ENCODE results near the gene RAB3C.

RAB3C gene

GRCh38 chr5:58778888-58779287 is 196.0 kb downstream of the RAB3C start:
- no peak for DNase-seq

GRCh38 chr5:58786035-58786434 is 203.2 kb downstream of the RAB3C start:
- no peak for DNase-seq

DNA sequence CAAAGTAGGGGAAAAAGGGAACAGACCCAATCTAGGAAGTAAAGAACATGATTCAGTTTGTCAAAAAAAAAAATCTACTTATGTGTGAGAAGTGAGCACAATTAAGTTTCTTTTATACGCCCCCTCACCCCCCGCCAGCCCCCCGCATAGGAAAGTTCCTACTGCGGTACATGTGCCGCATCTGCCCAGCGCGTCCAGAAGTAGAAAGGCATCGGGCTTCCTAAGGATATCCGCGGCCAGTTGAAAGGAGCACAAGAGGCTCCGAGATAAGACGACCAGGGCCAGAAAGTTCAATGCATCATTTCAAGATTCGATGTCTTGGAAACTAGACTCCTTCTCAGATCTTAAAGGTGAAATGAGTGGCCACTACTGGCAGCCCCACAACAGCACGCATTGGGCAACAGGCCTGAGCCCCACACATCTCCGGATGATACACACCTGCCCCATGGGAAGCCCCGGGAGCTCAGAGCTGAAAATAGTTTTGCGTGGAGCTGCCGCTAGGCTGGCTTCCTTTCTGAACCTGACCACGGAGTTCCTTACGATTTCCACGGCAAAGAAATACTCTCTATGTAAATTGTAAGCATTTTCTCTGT is 203.9 kb downstream of the RAB3C start:
- no peak for DNase-seq

DNA sequence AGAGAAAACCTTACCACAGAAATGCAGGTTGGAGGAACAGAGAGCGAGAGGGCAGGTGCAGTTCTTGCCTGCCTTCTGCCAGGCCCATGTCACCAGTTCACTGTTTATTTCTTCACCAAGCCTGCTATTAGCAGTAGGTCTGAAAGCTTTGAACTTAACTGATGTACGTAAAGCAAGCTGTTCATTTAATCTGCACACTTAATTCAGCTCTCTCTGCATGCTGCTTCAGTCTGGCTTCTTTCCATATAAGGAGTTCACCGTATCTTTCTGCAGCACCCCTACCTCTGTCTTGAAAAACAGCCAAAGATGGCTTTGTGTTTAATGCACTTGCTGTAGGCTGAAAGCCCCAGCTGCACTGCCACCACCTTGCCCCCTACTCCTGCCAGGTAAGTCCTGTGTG is 205.1 kb downstream of the RAB3C start:
- no peak for DNase-seq

GRCh38 chr5:58793888-58794657 is 211.2 kb downstream of the RAB3C start:
- DNase-seq = no peak

DNA sequence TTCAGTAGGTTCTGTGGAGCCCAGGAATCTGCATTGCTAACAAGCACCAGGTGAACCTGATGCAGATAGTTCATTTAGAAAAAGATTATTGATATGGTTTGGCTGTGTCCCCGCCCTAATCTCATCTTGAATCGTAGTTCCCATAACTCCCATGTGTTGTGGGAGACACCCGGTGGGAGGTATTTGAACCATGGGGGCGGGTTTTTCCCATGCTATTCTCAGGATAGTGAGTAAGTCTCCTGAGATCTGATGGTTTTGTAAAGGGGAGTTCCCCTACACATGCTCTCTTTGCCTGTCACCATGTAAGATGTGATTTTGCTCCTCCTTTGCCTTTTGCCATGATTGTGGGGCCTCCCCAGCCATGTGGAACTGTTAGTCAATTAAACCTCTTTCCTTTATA is 212.0 kb downstream of the RAB3C start:
- no peak for DNase-seq

- no peak for DNase-seq
These were observed 212.5 kb downstream of the RAB3C start for GRCh38 chr5:58795327-58795726.

DNA sequence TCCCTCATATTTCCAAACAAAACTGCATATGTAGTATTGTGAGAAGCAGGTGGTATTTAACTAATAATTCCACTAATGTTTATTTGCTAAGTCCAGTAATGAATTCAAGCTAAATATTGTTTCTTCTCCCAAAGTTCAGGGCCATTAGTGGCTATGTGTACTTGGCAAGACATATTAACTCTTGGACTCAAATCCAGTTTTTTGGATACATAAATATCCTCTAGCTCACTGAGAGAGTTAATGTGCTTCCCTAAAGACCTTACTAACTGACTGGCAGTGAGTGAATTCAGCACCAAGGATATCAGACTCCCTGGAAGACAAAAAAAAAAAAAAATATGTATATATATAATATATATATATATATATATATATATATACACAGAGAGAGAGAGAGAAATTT is 214.1 kb downstream of the RAB3C start:
- DNase-seq = no peak

GRCh38 chr5:58800356-58800755 is 217.5 kb downstream of the RAB3C start:
- no peak for DNase-seq

GRCh38 chr5:58800861-58801540 is 218.1 kb downstream of the RAB3C start:
- DNase-seq = no peak

DNA sequence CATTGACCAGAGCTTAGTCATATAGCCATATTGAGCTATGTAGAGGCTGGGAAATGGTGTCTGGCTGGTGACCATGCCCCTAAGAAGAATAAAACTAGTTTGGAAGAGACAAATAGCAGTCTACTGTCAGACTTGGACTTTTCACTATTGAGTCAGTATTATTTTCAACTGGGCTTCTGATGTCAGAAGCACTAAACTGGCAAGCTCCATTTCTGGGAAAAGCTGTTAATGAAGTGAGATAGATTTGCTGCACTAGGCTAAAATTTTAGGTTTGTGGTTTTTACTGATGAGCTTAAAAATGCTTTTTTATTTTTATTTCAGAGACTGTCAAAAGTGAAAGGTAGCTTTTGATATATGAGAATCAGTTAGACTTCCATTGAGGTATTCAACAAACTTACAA is 220.2 kb downstream of the RAB3C start:
- DNase-seq = no peak

GRCh38 chr5:58804291-58804690 is 221.4 kb downstream of the RAB3C start:
- DNase-seq = no peak

- no peak for DNase-seq
These were observed 227.2 kb downstream of the RAB3C start for GRCh38 chr5:58810086-58810485.

DNA sequence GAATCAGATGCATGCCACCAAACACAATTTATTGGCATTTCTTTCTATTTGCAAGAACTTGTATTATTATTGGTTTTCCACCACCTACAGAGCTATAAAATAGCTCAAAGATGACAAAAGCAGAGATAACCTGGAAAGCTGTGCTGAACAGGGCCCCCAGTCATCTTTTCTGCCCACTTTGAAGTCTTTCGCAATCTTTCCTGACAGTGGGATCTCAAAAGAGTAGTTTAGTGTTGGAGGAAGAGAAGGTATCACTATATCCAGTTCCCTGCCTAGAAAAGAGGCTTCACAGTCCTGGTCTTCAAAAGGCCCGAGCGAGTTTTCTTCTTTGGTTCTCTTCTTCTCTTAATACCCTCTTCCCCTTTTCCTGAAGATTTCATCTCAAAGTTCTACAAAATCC is 231.0 kb downstream of the RAB3C start:
- DNase-seq = no peak

DNA sequence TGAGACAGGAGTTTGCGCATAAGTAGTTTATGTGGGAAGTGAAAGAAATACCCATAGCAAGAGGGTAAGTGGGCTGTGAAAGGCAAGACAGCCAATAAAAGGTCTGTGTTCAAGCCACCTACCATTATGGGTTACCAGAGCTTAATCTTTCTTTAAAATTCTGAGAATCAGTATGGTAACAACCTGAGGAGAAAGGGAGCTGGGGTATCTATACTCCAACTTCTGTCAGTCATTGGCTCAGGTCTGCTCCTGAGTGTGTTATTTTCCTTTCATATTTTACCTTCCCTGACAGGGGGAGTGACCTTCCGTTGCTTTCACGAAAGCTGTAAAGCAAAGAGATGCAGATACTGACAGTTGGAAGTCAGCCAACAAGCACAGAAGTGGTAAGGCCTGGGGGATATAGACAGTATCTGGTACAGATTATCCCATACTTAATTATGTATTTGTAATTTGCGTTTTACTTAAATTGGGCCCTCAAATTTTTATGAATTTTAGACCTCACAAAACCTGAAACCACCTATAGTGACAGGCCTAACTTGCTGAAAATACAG is 233.4 kb downstream of the RAB3C start:
- DNase-seq = no peak

GRCh38 chr5:58818465-58818864 is 235.6 kb downstream of the RAB3C start:
- DNase-seq = no peak

DNA sequence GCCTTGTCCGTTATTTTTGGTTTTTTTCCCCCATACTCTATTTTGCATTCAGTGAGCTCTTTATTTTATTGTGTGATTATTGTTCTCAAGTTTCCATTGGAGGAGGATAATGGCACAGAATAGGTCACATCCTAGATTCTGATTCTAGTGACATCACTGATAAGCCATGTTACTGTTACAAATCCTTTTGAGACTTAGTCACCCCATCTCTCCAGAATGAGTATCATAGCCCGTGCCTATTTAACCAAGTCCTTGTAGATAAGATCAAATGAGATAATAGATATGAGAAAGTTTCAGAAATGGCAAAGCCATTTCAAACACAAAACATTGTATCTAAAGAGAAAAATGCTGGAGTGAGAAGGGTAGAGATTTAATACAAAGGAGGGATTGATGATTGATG is 242.6 kb downstream of the RAB3C start:
- DNase-seq = no peak

DNA sequence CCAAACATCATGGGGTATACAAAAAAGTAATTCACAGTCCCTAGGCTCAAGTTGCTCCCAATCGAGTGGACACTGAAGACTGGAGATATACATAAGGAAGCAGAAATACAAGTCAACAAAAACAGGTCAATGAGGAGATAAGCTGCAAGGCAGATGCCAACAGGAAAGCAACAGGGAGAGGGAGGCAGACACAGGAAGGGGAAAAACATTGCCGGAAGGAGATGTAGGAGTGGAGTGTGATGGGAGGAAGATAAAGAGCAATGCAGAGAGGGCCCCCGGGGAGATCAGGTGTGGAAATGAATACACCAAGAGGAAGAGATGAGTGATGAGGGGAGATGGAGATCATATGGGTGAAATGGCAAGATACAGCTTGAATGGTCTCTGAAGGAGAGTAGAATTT is 243.0 kb downstream of the RAB3C start:
- DNase-seq = no peak

GRCh38 chr5:58827463-58827862 is 244.6 kb downstream of the RAB3C start:
- DNase-seq = no peak

- no peak for DNase-seq
These were observed 245.4 kb downstream of the RAB3C start for GRCh38 chr5:58828258-58828657.

DNA sequence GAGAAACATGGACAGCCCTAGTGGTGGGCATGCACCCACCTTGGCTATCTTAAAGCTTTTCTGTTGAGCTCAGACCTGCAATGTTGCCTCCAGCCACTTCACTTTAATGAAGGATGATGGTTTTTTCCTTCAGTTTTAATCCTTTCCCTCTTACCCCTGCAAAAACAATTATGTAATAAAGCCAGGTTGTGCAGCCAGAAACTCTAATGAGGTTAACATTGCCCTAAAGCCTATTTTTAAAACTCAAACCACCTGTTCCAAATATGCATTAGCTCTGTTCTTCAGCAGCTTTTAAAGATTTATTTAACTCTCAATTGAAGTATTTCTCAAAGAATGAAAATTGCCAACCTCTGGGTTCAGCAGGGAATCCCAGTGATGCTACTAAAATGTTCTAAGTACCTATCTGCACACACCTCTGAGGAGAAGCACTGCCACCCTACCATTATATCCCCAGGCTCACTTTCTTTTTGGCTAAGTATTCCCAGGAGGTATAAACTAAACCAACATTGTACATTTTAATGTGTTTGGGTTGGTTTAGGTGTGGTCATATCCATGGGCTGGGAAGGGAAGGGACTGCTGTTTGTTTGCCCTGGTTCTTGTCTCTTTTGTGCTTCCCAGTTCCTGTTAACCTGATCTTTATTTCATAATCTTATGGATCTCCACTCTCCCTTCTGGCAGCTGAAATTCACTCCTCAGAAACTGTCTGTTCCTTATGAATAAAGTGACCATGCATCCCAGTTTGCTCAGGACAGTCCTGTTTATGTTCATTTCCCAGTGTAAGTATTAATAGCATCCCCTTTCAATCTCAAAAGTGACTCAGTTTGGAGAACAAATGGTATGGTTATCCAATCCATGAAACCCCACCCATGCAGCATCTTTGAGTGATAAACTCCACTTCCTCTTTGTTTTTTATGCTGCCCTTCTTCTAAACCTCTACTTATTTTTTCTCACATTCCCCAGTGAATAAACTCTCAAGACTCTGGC is 251.7 kb downstream of the RAB3C start:
- DNase-seq = no peak

DNA sequence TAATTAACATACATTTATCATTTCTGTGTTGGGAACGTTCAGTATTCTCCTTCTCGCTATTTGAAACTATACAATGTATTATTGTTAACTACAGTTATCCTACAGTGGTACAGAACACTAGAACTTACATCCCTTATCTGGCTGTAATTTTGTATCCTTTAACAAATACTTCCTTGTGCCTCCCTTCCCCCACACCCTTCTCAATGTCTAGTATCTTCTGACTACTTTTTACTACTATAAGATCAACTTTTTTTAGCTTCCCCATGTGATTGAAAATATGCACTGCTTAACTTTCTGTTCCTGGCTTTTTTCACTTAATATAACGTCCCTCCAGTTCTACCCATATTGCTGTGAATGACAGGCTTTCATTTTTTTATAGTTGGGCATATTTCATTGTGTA is 253.5 kb downstream of the RAB3C start:
- no peak for DNase-seq

GRCh38 chr5:58838729-58839128 is 255.9 kb downstream of the RAB3C start:
- no peak for DNase-seq
